D721Med (cell line): ENCODE data around the gene TAPBP.
A peak's percentile ranks its signal among the peaks of the same experiment; 100 is the strongest.
"Not testable (repeated sequence)": the region's sequence is repeated elsewhere in the genome, so short reads cannot be mapped to it uniquely, and the experiment has no call there.

Experiments used
- DNase-seq: peaks from one replicate; pipeline ENCODE4 v3.0.0; 2011; ENCODE audit warnings: low spot score; ENCODE audit not compliant: insufficient read length
- FAIRE-seq: peaks from 2 replicates; lab custom pipeline; 2011; peaks lifted over from hg19 to GRCh38; lab: Jason Lieb, UNC
- TF ChIP-seq, protein P1 (sequence below): IDR thresholded peaks from 2 replicates; pipeline ENCODE4 v1.5.1; 2012; ENCODE audit warnings: mild to moderate bottlenecking, control low read depth; ENCODE audit not compliant: insufficient read depth; ENCODE audit errors: missing control alignments

The TAPBP gene

DNA sequence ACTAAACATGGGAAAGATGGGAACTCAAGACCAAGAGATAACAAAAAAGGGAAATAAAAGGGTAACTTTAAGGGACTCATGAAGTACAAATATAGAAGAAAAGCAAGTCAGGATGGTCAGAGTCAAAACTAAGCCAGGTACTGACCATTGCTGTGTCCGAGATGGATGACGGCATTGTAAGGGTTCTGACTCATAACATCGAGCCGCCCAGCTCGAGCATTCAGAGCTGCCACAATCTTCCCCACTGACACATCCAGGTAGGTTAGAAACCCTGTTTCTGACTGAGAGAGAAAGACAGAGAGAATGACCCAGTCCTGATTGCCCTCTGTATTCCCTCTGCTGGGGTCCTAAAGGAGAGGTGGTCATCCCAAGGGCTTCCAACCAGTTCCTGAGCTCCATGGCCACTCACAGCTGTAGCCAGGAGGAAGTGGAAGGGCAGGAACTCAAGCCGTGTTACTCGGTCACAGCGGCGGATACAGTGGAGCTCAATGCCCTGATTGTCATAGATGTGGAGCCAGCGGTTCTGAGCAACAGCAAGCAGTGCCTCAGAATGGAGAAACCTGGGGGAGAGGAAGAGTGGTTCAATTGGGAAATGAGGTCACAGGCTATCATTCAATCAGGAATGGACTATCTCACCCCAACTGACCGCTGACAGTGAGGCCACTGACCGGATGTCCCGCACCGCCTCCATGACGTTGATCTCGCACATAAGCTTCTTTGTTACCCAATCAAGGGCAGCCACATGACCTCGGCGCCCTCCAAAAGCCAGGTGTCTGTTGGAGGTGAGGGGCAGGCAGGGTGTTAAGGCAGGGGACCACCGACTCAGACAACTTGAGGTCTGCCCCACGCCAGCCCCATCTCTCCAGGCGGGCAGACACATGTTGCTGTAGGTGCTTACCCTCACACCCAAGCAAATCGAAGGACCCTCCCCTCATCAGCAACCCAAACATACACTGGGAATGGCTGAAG is 26.6 kb downstream of the TAPBP start:
- TF ChIP-seq, protein P1, sequence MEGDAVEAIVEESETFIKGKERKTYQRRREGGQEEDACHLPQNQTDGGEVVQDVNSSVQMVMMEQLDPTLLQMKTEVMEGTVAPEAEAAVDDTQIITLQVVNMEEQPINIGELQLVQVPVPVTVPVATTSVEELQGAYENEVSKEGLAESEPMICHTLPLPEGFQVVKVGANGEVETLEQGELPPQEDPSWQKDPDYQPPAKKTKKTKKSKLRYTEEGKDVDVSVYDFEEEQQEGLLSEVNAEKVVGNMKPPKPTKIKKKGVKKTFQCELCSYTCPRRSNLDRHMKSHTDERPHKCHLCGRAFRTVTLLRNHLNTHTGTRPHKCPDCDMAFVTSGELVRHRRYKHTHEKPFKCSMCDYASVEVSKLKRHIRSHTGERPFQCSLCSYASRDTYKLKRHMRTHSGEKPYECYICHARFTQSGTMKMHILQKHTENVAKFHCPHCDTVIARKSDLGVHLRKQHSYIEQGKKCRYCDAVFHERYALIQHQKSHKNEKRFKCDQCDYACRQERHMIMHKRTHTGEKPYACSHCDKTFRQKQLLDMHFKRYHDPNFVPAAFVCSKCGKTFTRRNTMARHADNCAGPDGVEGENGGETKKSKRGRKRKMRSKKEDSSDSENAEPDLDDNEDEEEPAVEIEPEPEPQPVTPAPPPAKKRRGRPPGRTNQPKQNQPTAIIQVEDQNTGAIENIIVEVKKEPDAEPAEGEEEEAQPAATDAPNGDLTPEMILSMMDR = no peak
- FAIRE-seq = no peak
- no peak for DNase-seq

DNA sequence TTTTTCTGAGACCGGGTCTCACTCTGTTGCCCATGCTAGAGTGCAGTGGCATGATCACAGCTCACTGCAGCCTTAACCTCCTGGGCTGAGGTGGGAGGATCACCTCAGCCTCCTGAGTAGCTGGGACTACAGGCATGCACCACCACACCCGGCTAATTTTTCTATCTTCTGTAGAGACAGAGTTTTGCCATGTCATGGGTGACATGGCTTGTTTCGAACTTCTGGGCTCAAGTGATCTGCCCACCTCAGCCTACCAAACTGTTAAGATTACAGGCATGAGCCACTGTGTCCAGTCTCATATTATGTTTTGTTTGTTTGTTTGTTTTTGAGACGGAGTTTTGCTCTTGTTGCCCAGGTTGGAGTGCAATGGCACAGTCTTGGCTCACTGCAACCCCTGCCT is 28.7 kb downstream of the TAPBP start:
- FAIRE-seq, DNase-seq: not testable (repeated sequence)

GRCh38 chr6:33280539-33280938 is 33.3 kb downstream of the TAPBP start:
- FAIRE-seq = no peak
- TF ChIP-seq, protein P1 = no peak

GRCh38 chr6:33279971-33280511 is 33.8 kb downstream of the TAPBP start:
- DNase-seq = no peak

More at GRCh38 chr6:33280539-33280938, 33.3 kb downstream of the TAPBP start:
- no peak for DNase-seq

DNA sequence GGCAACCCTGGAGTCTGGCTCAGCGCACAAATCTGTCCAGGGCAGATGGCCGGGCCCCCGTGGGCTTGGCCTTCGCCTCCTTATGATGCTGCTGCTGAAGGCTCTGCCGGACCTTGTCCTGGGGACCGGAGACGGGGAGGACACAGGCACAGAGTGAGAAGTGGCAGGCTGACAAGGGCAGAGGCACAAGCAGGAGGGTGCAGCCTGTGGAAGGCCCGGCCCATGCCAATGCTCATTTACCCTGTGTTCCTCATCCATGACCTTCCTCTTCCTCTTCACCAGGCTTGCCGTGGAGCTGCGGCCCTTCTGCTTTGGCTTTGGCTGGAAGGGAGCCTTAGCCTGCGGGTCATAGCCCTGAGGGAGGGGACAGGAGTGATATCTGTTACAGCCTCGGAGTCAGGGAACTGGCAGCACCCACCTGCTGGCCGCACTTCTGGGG is 34.6 kb downstream of the TAPBP start:
- FAIRE-seq (no peak), DNase-seq (no peak)
- TF ChIP-seq, protein P1 = no peak

More at GRCh38 chr6:33279971-33280511, 33.8 kb downstream of the TAPBP start:
- TF ChIP-seq, protein P1 = peak; percentile 56
- FAIRE-seq = no peak

GRCh38 chr6:33278810-33279209 is 35.1 kb downstream of the TAPBP start:
- DNase-seq (no peak), FAIRE-seq (no peak)
- TF ChIP-seq, protein P1 = no peak

DNA sequence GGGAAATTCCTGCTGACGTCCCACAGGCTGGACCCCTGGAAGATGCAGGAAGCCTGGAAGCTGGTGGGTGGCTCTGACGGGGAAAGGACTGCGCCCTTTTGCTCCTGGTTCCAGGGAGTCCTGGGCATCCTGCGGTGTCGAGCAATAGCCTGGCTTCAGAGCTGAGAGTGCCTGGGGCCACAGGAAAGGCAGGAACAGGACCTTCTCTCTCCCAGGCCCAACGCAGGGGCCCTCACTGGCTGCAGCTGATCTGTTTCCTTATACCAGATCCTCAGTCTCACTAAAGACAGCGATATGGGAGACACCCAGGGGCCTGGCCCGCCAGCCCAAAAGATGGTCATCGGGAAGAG is 35.5 kb downstream of the TAPBP start:
- no peak for FAIRE-seq
- TF ChIP-seq, protein P1 = no peak
- no peak for DNase-seq
